K562 (cell line): ENCODE data around the gene BRD3OS. TPM values are rescaled to one million over a fixed set of nuclear protein-coding genes. Genes with fewer than 3 reads are reported as not detected.

Experiments used
- ATAC-seq: fragments of 200-7000 bp; cut with Tn5 transposase; 3 replicates; pipeline ENCODE4 v1.9.1; 2020; ENCODE audit warnings: moderate library complexity
- BruUV-seq: library from RNA; stranded (reverse); fragments of 400-500 nt; replicated peaks from 2 replicates; lab custom pipeline; 2021; lab: Mats Ljungman, UMichigan
- CTCF ChIA-PET: fragments of 300-600 bp; formaldehyde crosslinking; extraction: SDS; loops from one replicate; lab custom pipeline; 2021; ENCODE audit warnings: low intra/inter-chr PET ratio; lab: Yijun Ruan, JAX
- POLR2A ChIA-PET: fragments of 300-600, 350-650 bp; sonication (Branson Sonifier 250); formaldehyde crosslinking; extraction: SDS; loops from one replicate; lab custom pipeline; 2021; ENCODE audit warnings: antibody characterized with exemption, inconsistent platforms; lab: Yijun Ruan, JAX
- DNase-seq, 4 experiments: peaks; one replicate each; pipeline versions ENCODE4 v3.0.0 to v3.0.0-alpha.2; 2011 to 2018; ENCODE audit warnings: low spot score in 3 of 4, mixed read lengths in 3 of 4; ENCODE audit errors: extremely low read depth in 1 of 4
- FAIRE-seq: peaks from 2 replicates; lab custom pipeline; 2011; peaks lifted over from hg19 to GRCh38; lab: Jason Lieb, UNC
- H2AFZ ChIP-seq: 2 replicates; pipeline ENCODE4 v1.6.0; 2011; ENCODE audit warnings: low read depth, low read length, control low read depth, inconsistent platforms
- H3K27ac ChIP-seq: fragments of 200-600 bp; 3 replicates; pipeline ENCODE4 v1.8.0; 2011; ENCODE audit warnings: low read depth, mild to moderate bottlenecking, control low read depth, inconsistent platforms, low read length, moderate library complexity, mixed read lengths; ENCODE audit errors: extremely low read depth
- H3K27me3 ChIP-seq, 2 experiments: fragments of 300-600 bp in 1 of 2; 2 replicates in 1 of 2; 3 replicates in 1 of 2; pipeline versions ENCODE4 v1.6.0 to v1.8.0; 2011; ENCODE audit warnings: inconsistent platforms in 2 of 2, low read length in 2 of 2, mild to moderate bottlenecking in 1 of 2, mixed read lengths in 1 of 2, moderate library complexity in 1 of 2; ENCODE audit not compliant: control insufficient read depth in 2 of 2, insufficient read depth in 2 of 2
- H3K36me3 ChIP-seq: fragments of 300-600 bp; 3 replicates; pipeline ENCODE4 v1.8.0; 2011; ENCODE audit warnings: mild to moderate bottlenecking, low read length, inconsistent platforms; ENCODE audit not compliant: control insufficient read depth, insufficient read depth
- H3K4me1 ChIP-seq, 2 experiments: fragments of 200-600 bp in 1 of 2; replicated peaks in 1 of 2; 2 replicates in 1 of 2; 3 replicates in 1 of 2; pipeline versions ENCODE4 v1.5.1 to v1.8.0; 2011; ENCODE audit warnings: inconsistent platforms in 2 of 2, low read length in 2 of 2, mild to moderate bottlenecking in 1 of 2, mixed read lengths in 1 of 2, moderate library complexity in 1 of 2; ENCODE audit not compliant: control insufficient read depth in 2 of 2, insufficient read depth in 2 of 2
- H3K4me2 ChIP-seq: 2 replicates; pipeline ENCODE4 v1.6.1; 2011; ENCODE audit warnings: low read length, control low read depth, inconsistent platforms, mixed read lengths; ENCODE audit not compliant: insufficient read depth
- H3K4me3 ChIP-seq: fragments of 200-600 bp; sonication (generic), shearing (Covaris generic); 2 replicates; pipeline ENCODE4 v1.5.1; 2016; ENCODE audit warnings: control low read depth, inconsistent platforms
- H3K79me2 ChIP-seq: fragments of 200-600 bp; 3 replicates; pipeline ENCODE4 v1.8.0; 2011; ENCODE audit warnings: low read length, inconsistent platforms; ENCODE audit not compliant: control insufficient read depth, insufficient read depth
- H3K9ac ChIP-seq, 2 experiments: 2 replicates each; pipeline versions ENCODE4 v1.6.0 to v1.6.1; 2011; ENCODE audit warnings: low read depth in 2 of 2, low read length in 2 of 2, control low read depth in 1 of 2, inconsistent platforms in 1 of 2, mild to moderate bottlenecking in 1 of 2, mixed read lengths in 1 of 2; ENCODE audit not compliant: insufficient read depth in 1 of 2
- H3K9me1 ChIP-seq: one replicate; pipeline ENCODE4 v1.6.0; 2011; ENCODE audit warnings: inconsistent platforms, mild to moderate bottlenecking, low read length, moderate library complexity; ENCODE audit not compliant: control insufficient read depth, insufficient read depth
- H3K9me3 ChIP-seq: replicated peaks from 2 replicates; pipeline ENCODE4 v1.5.1; 2011; ENCODE audit warnings: low read depth, low read length, inconsistent platforms; ENCODE audit not compliant: control insufficient read depth, insufficient read depth
- H4K20me1 ChIP-seq: replicated peaks from 2 replicates; pipeline ENCODE4 v1.6.1; 2011; ENCODE audit warnings: low read length, inconsistent platforms, mixed read lengths; ENCODE audit not compliant: control insufficient read depth, insufficient read depth
- CBX2 ChIP-seq: fragments of 200-600 bp; sonication (generic); IDR thresholded peaks from one replicate; pipeline ENCODE4 v1.6.1; 2012; ENCODE audit warnings: mild to moderate bottlenecking, low read length, inconsistent platforms; ENCODE audit not compliant: insufficient read depth, poor library complexity, severe bottlenecking
- GATAD2A ChIP-seq: fragments of 450-650 bp; IDR thresholded peaks from 2 replicates; pipeline ENCODE4 v1.6.1; 2017
- ID3 ChIP-seq, 2 experiments: fragments of 250-450 bp in 1 of 2; fragments of 450-650 bp in 1 of 2; sonication (Bioruptor Pico) in 1 of 2; IDR thresholded peaks; 2 replicates each; pipeline versions ENCODE4 v1.6.1 to v1.8.0; 2016 to 2021; ENCODE audit warnings: mild to moderate bottlenecking in 2 of 2, moderate library complexity in 2 of 2, missing compliant biosample characterization in 1 of 2, missing genetic modification characterization in 1 of 2
- JUND ChIP-seq, 2 experiments: IDR thresholded peaks; 2 replicates in 1 of 2; 3 replicates in 1 of 2; pipeline ENCODE4 v1.6.1; 2011; ENCODE audit warnings: borderline replicate concordance in 2 of 2, low read depth in 2 of 2, low read length in 2 of 2, improper control_type of control experiment in 1 of 2, missing biosample characterization in 1 of 2, missing genetic modification characterization in 1 of 2, missing genetic modification reagents in 1 of 2
- KAT2B ChIP-seq: IDR thresholded peaks from one replicate; pipeline ENCODE4 v1.6.1; 2012; ENCODE audit warnings: low read depth, mild to moderate bottlenecking, control low read depth, inconsistent platforms, low read length, moderate library complexity
- KLF13 ChIP-seq: fragments of 450-650 bp; IDR thresholded peaks from 2 replicates; pipeline ENCODE4 v1.6.1; 2016; ENCODE audit warnings: missing genetic modification characterization, low read depth, mild to moderate bottlenecking, missing compliant biosample characterization, moderate library complexity, borderline replicate concordance
- NEUROD1 ChIP-seq: fragments of 150-350 bp; IDR thresholded peaks from 2 replicates; pipeline ENCODE4 v1.6.1; 2014; ENCODE audit warnings: borderline replicate concordance, low read length, low read depth; ENCODE audit not compliant: partially characterized antibody
- POLR3A ChIP-seq: IDR thresholded peaks from 2 replicates; pipeline ENCODE4 v1.6.1; 2011; ENCODE audit warnings: borderline replicate concordance, mild to moderate bottlenecking, moderate library complexity; ENCODE audit not compliant: insufficient read length, insufficient read depth; ENCODE audit errors: extremely low read depth
- SAP30 ChIP-seq: fragments of 200-600 bp; sonication (generic); IDR thresholded peaks from 2 replicates; pipeline ENCODE4 v1.6.1; 2012; ENCODE audit warnings: borderline replicate concordance, low read depth, mild to moderate bottlenecking, moderate library complexity, low read length, control low read depth, inconsistent platforms; ENCODE audit not compliant: insufficient read depth, poor library complexity, severe bottlenecking
- SUPT5H ChIP-seq: fragments of 450-650 bp; IDR thresholded peaks from 2 replicates; pipeline ENCODE4 v1.6.1; 2016
- ZFP36 ChIP-seq: fragments of 150-350 bp; IDR thresholded peaks from 2 replicates; pipeline ENCODE4 v1.6.1; 2018; ENCODE audit warnings: low read length, low read depth; ENCODE audit not compliant: partially characterized antibody
- ZMIZ1 ChIP-seq, 2 experiments: fragments of 150-350 bp in 1 of 2; IDR thresholded peaks; 2 replicates each; pipeline ENCODE4 v1.6.1; 2012 to 2016; ENCODE audit warnings: low read depth in 2 of 2, low read length in 2 of 2, mild to moderate bottlenecking in 1 of 2, moderate library complexity in 1 of 2
- ZNF133 ChIP-seq: fragments of 250-450 bp; sonication (Bioruptor Pico); IDR thresholded peaks from 2 replicates; pipeline ENCODE4 v1.4.0; 2020; ENCODE audit warnings: mild to moderate bottlenecking
- ZNF589 ChIP-seq: fragments of 200-800 bp; sonication (Bioruptor generic); IDR thresholded peaks from 2 replicates; pipeline ENCODE4 v1.6.1; 2016; ENCODE audit warnings: low read depth, missing genetic modification characterization, missing compliant biosample characterization
- WGBS: fragments of 100-300 bp; shearing (Covaris generic); methylation state at CpG from one replicate; pipeline ENCODE4 v1.1.6; 2016; ENCODE audit warnings: low coverage, mixed read lengths; ENCODE audit not compliant: insufficient coverage; ENCODE audit errors: missing lambda C conversion rate; 5-methylcytosine and 5-hydroxymethylcytosine counted together
- in situ Hi-C: fragments of 300-500 bp; cut with MboI; formaldehyde crosslinking; loops from 4 replicates; pipeline ENCODE4 v1.15.0; 2018; ENCODE audit warnings: inconsistent platforms, mixed read lengths
- intact Hi-C: fragments of 100-400 bp; cut with micrococcal nuclease; formaldehyde crosslinking; loops from 2 replicates; pipeline ENCODE4 v1.14.2; 2022
- polyA plus RNA-seq, 8 experiments: library from polyadenylated mRNA; depleted of rRNA in 4 of 8; stranded (reverse) in 5 of 8; unstranded in 3 of 8; fragments of >200 nt; fragmentation: Nextera tagmentation in 2 of 8; fragmentation: Illumina TruSeq in 1 of 8; extraction: Ambion mirVana in 2 of 8; extraction: Trizol in 1 of 8; gene quantifications; 2 replicates each; pipeline versions ENCODE4 v1.2.1 to v1.2.3, GENCODE V29; 2011 to 2014; ENCODE audit warnings: inconsistent platforms in 1 of 8, missing spikeins in 1 of 8
- total RNA-seq, 7 experiments: library from RNA; depleted of rRNA in 6 of 7; stranded (reverse); fragments of >200 nt in 6 of 7; fragmentation: Illumina TruSeq in 2 of 7; extraction: Trizol in 2 of 7; gene quantifications; 2 replicates each; pipeline versions ENCODE4 v1.2.1 to v1.2.3, GENCODE V29; 2011 to 2021; ENCODE audit warnings: low replicate concordance in 1 of 7
- TF ChIP-seq, protein P1 (sequence below): fragments of 250-450 bp; sonication (Bioruptor Pico); IDR thresholded peaks from 2 replicates; pipeline ENCODE4 v1.9.0; 2021; ENCODE audit warnings: mild to moderate bottlenecking

Gene BRD3OS
- total and polyA plus RNA-seq, 9 of the 15 experiments (the other 6 are each of a cell fraction or from before 2014, with no cell fraction given), result 1.1 to 8.7 (median 5.9) TPM

- in situ Hi-C loops, result no loop called here
- no peak overlapping the region for H3K4me2 ChIP-seq
- TF ChIP-seq ZNF589 (CRISPR knock-in tag), result no peak
- TF ChIP-seq POLR3A, result no peak
- no peak for TF ChIP-seq CBX2
- no peak for TF ChIP-seq JUND (IDR thresholded peaks at IDR 0.05; ENCODE audit: borderline replicate concordance, low read depth, low read length)
- no peak for TF ChIP-seq JUND (tag; IDR thresholded peaks at IDR 0.05; ENCODE audit: borderline replicate concordance, low read depth, low read length)
- TF ChIP-seq ID3 (CRISPR knock-in tag; IDR thresholded peaks at IDR 0.05), result no peak
- no peak for TF ChIP-seq ID3 (tag; IDR thresholded peaks at IDR 0.05)
- no peak for TF ChIP-seq ZNF133 (CRISPR knock-in tag)
- no peak for TF ChIP-seq KLF13
- no peak for TF ChIP-seq GATAD2A
- TF ChIP-seq, protein P1, sequence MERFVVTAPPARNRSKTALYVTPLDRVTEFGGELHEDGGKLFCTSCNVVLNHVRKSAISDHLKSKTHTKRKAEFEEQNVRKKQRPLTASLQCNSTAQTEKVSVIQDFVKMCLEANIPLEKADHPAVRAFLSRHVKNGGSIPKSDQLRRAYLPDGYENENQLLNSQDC, result no peak
- no peak for TF ChIP-seq SAP30
- TF ChIP-seq NEUROD1, result no peak
- no peak for TF ChIP-seq ZMIZ1 (IDR thresholded peaks at IDR 0.05; ENCODE audit: low read depth in 2 of 2, low read length in 2 of 2)
- TF ChIP-seq SUPT5H, result no peak
- no peak for TF ChIP-seq ZFP36
- TF ChIP-seq KAT2B, result no peak
Observed at GRCh38 chr9:134057307-134057657, 32.0 kb downstream of the BRD3OS start.

More at GRCh38 chr9:134057307-134057657, 32.0 kb downstream of the BRD3OS start:
- intact Hi-C loops, result no loop called here
- H3K79me2 ChIP-seq, result peaks cover 28% of the 10 kb centered on the region
- ChIA-PET POLR2A (interaction anchor here (0.6 kb wide), 2 partner anchors 81 to 381 kb away, joined by 3 to 4 read pairs; no protein-coding TSS in a partner anchor), CTCF (no interaction called here)
- H3K36me3 ChIP-seq, result peaks cover 8% of the 10 kb centered on the region; the same call in 1 of the 3 replicates
- no peaks in the 10 kb centered on the region for H3K27me3 ChIP-seq
- DNase-seq (no peak), ATAC-seq (no peak), FAIRE-seq (no peak)
- no peak overlapping the region for H2AFZ ChIP-seq
- BruUV-seq, result no TSS peak
- H3K4me1 ChIP-seq, result peaks cover 0 to 60% of the 10 kb centered on the region in 2 experiments; a peak in 2 of 5 replicates
- H3K9me3 ChIP-seq, result no peaks in the 10 kb centered on the region
- no peak overlapping the region for H3K27ac ChIP-seq
- H4K20me1 ChIP-seq, result peaks cover 48% of the 10 kb centered on the region
- H3K9ac ChIP-seq, result no peak overlapping the region; a peak in 1 of 4 replicates
- no peak overlapping the region for H3K4me3 ChIP-seq
- H3K9me1 ChIP-seq, result peaks cover 3% of the 10 kb centered on the region
- 80% methylated on average over 10 of the region's 13 CpGs for WGBS
